Measurements from ENCODE around the gene JUP.

Gene JUP

DNA sequence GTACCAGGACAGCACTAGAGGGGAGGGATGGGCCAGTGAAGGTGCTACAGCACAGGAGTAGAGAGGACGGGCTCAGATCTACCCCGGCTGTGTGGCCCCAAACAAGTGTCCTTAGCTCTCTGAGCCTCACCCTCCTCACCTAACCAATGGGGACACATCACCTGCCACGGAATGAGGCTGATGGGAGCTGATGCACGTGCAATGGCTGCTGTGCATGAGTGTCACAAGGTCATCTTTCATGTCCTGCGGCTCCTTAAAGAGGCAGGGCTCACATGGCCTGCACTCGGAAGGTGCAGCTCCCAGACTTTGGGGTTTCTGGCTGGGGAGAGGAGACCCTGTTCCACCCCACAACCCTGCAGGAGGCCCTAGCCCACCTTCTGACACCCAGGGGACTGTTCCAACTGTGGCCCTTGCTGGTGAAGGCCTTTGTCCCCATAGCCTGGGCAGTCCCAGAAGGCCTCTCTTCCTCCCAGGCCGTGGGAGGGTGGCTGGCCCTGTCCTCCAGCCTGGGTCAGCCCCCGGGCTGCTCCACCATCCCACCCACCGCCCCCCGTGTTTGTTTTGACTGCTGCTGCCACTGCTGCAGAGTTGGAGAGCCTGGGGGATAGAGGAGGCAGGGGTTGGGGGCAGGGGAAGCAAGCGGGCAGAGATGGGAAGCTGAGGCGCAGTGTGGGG lies 62.6 kb downstream of the JUP start:
- no peak for DNase-seq (ENCODE audit: low read depth in 3 of 3)

DNA sequence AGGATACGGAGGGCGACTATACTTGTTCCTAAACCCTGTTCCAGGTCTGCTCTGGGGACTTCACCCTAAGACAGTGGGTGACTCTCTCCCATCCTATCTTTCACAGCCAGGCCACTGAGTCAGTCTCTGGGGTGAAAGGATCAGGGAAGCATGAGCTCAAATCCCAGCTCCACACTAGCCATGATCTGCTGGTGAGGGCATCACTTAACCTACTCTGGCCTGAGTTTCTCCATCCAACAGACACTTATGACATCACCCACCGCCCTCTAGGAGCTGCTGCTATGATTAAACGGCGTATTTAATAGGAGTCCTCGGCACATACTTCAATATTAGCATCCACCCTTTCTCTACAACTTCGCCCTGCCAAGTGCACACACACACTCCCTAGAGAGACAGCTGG lies 64.3 kb downstream of the JUP start:
- no peak for DNase-seq (ENCODE audit: low read depth in 3 of 3)

DNA sequence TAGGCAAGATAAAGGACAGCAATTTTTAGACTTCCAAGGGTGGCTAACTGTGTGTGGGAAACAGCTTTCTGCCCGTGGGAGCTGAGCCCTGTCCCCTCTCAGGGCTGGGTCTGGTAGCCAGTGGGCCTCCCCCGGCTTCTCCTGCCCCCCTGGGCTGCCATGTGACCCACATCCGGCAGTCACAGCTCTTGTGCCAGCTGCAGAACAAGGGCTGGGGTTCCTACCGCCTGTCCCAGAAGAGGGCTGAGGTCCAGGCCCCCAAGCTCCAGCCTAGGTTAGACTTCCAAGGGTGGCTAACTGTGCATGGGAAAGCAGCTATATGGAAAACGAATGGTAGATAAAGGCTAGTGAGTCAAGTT lies 68.2 kb downstream of the JUP start:
- no peak for DNase-seq (ENCODE audit: low read depth in 3 of 3)

DNA sequence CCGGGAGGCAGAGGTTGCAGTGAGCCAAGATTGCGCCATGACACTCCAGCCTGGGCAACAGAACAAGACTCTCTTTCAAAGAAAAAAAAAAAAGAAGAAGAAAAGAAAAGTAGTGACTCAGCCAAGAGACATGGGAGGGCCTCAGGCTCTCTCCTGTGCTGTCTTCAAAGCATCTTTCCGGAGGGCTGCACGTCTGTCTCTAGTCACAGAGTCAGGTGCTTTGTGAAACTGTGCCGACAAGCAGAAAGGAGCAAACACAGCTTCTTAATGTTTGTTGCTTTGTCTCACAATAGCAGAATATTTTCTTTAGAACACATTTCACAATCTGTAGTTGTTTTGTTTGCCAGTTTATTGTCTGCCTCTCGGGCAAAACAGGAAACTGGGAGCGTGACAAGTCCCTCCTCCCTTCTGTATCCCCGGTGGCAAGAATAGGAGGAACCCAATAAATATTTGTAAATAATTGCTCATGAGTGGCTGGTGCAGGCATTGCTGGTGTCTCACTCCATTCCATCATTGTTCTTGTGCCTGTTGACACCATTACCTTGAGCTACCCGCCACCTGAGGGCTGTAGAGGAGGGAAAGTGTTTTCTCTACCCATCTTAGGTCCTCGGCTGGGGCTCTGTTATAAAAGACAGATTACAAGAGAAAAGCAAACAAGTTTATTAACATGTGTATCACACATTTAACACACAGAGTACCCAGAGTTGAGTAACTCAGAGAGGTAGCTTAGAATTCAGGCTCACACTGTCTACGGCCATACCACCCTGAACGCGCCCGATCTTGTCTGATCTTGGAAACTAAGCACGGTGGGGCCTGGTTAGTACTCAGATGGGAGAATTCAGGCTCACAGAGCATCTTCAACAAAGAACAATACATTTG lies 68.9 kb downstream of the JUP start:
- no peak for DNase-seq (ENCODE audit: low read depth in 3 of 3)

DNA sequence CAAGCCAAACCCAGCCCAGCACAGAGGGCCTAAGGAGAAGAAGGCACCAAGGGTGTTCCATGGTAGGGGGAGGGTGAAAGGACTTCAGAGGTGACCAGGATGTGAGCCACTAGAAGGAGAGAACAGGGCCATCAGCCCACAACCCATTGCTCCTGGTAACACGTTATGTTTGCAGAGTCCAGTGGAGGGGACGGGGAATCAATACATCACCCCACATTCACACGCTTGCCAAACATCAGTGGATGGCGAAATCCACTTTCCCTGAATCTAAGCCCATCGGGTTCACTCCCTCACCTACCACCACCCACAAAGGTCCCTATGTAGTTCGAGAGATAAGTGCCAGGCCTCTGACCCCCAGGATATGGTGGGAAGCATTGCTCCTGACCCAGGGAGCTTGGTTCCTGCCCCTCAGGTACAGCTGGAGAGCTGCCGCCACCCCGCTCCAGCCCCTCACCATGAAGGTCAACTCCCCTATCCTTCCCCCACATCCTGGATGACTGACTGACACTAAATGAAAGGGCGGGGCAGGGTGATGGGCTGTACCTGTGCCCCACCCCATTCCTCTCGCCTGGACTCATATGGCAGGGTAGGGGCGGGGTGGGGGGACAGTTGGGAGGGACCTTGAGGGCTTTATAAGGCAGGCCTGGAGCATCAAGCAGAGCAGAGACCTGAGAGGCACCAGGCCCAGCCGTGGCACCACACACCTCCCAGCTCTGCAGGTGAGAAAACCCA lies 74.7 kb downstream of the JUP start, which contains the start of gene GAST:
Gene GAST, plus strand, starts transcription at position 663 of the 732 bp plus-strand sequence. CDS start 3,106 bp downstream, outside the sequence.
- no peak for DNase-seq (ENCODE audit: low read depth in 3 of 3)

DNA sequence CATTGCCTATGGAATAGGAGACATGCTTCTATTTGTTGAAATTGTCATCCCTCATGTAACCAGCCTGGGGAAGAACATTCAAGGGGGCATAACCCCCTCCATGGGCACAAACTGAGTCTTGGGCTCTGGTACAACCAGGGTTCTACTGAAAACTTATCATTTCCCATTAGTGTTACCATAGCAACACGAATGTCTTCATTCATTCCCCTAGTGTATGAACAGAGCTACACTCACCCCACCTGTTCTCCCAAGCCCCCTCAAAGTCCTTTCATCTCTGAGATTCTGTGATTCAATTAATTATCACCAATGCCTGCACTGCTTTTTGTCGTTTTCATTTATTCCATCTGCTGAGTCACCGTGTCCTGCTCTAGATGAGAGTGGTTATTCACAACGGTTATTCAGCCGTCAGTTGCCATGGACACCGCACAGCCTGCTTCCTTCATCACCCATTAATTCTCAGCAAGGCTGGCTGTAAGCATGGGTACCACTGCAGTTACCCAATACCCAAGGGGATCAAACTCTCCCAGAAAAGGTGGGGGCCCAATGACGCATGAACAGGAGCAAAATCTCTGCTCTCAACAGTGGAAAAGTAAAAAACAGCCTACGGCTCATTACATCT lies 75.9 kb downstream of the JUP start:
- no peak for DNase-seq (ENCODE audit: low read depth in 3 of 3)

DNA sequence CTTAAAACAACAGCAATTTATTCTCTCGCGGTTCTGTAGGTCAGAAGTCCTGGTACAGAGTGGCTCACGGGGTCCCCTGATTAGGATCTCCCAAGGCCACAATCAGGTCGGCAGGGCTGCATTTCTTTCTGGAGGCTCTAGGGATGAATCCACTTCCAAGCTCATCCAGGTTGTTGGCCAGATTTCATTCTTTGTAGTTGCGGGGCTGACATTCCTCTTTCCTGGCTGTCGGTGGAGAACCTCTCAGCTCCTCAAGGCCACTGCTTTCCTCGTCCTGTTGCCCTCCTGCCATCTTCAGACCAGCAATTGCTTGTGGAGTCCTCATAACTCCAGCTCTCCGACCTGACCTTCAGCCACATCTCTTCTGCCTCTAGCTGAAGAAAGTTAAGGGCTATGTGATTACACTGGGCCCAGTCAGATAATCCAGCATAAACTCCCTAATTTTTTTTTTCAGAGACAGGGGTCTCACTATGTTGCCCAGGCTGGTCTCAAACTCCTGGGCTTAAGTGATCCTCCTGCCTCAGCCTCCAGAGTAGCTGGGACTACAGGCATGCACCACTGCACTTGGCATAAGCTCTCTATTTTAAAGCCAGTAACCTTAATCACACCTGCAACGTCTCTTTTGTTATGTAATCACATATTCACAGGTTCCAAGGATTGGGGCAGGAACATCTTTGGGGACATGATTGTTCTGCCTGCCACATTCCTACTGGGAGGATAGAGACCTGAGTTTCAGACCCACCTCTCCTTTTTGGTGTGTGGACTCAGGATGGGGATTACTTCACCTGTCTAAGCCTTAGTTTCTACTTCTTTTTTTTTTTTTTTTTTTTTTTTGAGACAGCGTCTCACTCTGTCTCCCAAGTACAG lies 78.5 kb downstream of the JUP start:
- DNase-seq (ENCODE audit: low read depth in 3 of 3), result no peak

DNA sequence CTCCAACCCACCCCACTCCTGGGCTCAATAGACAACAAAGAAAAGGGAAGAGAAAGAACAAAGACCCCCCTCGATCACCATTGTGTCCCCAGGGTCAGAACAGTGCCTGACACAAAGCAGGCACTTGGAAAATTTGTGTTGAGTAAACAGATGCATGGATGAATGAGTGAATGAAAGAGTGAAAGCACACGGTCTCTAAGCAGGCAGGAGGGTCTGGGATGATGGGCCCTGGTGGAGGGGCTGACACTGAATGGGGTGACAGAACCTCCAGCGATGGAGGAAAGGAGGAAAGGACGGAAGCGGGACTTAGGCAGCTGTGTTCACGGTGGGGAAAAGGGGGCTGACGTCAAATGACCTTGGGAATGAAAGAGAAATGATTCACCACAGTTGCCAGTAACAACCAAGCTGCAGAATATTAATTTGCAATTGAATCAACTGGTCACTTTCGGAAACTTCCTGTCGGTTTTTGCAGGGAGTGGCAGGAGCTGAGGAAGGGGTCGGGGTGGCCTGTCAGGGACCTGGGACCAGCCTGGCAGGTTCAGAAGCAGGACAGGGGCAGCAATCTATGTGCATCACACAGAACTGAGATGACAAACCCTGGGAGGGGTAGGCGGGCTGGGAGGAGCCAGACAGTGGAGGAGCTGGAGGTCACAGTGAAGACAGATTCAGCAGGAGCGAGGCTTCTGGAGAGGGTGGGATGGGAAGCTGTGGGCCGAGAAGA lies 81.1 kb downstream of the JUP start:
- DNase-seq (ENCODE audit: low read depth in 3 of 3), result no peak
